ENCODE measurements around the gene IL1RL2. TPM values are rescaled to one million over a fixed set of nuclear protein-coding genes. Genes with fewer than 3 reads are reported as not detected.

Gene IL1RL2
- total and polyA plus RNA-seq, 2 experiments from 2014 or later, result 2.0 to 2.3 TPM

DNA sequence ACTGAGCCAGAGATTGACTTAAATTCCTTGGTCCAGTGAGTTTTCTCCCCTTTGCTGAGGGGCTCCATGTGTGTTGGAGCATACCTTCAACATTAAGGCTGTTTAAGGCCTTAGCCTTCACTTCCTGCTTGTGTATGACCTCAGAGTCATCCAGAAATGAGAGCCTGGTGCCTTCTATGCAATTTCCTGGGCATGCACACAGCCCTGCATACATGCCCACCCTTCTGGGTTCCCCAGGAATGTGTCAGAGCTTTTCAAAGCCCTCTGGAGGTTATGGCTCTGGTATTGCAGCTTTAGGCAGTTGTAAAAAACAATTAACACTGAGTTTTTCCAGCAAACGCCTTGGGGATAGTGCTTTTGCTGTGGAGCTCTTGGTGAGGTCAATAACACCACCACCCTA, 27.5 kb upstream of the IL1RL2 start:
- no peaks in the 10 kb centered on the region for H3K9me2 ChIP-seq (ENCODE audit: insufficient read depth)
- H3F3A ChIP-seq (ENCODE audit: insufficient read depth), result peaks cover 68% of the 10 kb centered on the region
- H3K4me2 ChIP-seq (ENCODE audit: unreplicated experiment), result no peak overlapping the region
- H4K20me1 ChIP-seq (ENCODE audit: insufficient read depth), result no peaks in the 10 kb centered on the region
- H3K27ac ChIP-seq, result peak overlapping the region; percentile 45
- no peak overlapping the region for H3K4me3 ChIP-seq
- peaks cover 100% of the 10 kb centered on the region for H3K79me2 ChIP-seq (ENCODE audit: insufficient read depth)
- in situ Hi-C loops (cut with MboI), result no loop called here
- no peak overlapping the region for H3K9ac ChIP-seq
- DNase-seq, result peak; percentile 61
- TF ChIP-seq EZH2phosphoT487 (IDR thresholded peaks at IDR 0.05; ENCODE audit: insufficient read depth, low read depth) (no peak), EZH2 (IDR thresholded peaks at IDR 0.05; ENCODE audit: insufficient read depth, poor library complexity, severe bottlenecking) (no peak)
- H3K9me3 ChIP-seq (ENCODE audit: low read depth), result no peaks in the 10 kb centered on the region
- H3K36me3 ChIP-seq (ENCODE audit: low read depth), result peaks cover 75% of the 10 kb centered on the region
- H3K27me3 ChIP-seq (replicated peaks; ENCODE audit: insufficient read depth), result no peaks in the 10 kb centered on the region
- WGBS, 2 experiments (ENCODE audit: low coverage in 1 of 2, low lambda C conversion rate in 2 of 2, missing lambda C conversion rate in 2 of 2), result 35 to 48% methylated on average over 1 of the region's 1 CpG
- no peak overlapping the region for H2AFZ ChIP-seq
- H3K4me1 ChIP-seq (ENCODE audit: insufficient read depth), result peaks cover 31% of the 10 kb centered on the region

DNA sequence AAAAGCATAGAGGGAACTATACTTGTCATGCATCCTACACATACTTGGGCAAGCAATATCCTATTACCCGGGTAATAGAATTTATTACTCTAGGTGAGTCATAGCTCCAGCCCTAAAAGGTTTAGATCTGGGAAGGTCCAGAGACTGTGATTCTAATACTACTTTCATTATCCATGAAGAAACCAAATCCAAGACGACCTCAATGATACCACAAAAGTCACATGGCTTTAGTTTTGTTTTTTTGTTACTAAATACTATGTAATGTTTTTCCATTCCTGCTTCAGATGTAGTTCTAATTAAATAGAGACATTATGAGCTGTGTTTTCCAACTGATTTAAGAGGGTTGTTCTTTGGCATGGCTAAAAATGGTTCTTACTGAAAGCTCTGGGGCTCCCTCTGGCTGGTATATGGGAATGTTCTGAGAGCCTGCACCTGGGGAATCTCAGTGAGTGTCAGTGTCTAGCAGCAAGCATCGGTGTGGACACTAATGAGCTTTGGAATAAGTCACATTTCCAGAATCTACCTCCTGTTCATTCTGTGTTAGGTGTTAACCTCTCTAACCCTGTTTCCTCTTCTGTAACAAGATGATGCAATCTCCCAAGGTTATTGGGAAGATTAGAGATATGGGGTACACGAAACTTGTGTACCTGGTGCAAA, 20.5 kb upstream of the IL1RL2 start:
- Histone ChIP-seq H3K36me3 (ENCODE audit: low read depth) (peaks cover 75% of the 10 kb centered on the region), H3K27me3 (replicated peaks; ENCODE audit: insufficient read depth) (no peaks in the 10 kb centered on the region), H3K9ac (peak overlapping the region; percentile 23), H3K4me1 (ENCODE audit: insufficient read depth) (peaks cover 38% of the 10 kb centered on the region), H3K79me2 (ENCODE audit: insufficient read depth) (peaks cover 82% of the 10 kb centered on the region), H4K20me1 (ENCODE audit: insufficient read depth) (no peaks in the 10 kb centered on the region), H3K27ac (peak overlapping the region; percentile 71), H3K9me3 (ENCODE audit: low read depth) (no peaks in the 10 kb centered on the region), H3K9me2 (ENCODE audit: insufficient read depth) (no peaks in the 10 kb centered on the region), H3F3A (ENCODE audit: insufficient read depth) (peaks cover 52% of the 10 kb centered on the region), H3K4me3 (0 out of 2 replicates have a peak overlapping the region, but pooled peaks have one; percentile 0), H2AFZ (no peak overlapping the region), H3K4me2 (ENCODE audit: unreplicated experiment) (peak overlapping the region; percentile 38)
- peak; percentile 86 for DNase-seq
- in situ Hi-C loops (cut with MboI), result no loop called here
- WGBS, 2 experiments (ENCODE audit: low coverage in 1 of 2, low lambda C conversion rate in 2 of 2, missing lambda C conversion rate in 2 of 2), result 26 to 29% methylated on average over 4 of the region's 4 CpGs
- TF ChIP-seq EZH2 (IDR thresholded peaks at IDR 0.05; ENCODE audit: insufficient read depth, poor library complexity, severe bottlenecking) (no peak), EZH2phosphoT487 (IDR thresholded peaks at IDR 0.05; ENCODE audit: insufficient read depth, low read depth) (no peak)

DNA sequence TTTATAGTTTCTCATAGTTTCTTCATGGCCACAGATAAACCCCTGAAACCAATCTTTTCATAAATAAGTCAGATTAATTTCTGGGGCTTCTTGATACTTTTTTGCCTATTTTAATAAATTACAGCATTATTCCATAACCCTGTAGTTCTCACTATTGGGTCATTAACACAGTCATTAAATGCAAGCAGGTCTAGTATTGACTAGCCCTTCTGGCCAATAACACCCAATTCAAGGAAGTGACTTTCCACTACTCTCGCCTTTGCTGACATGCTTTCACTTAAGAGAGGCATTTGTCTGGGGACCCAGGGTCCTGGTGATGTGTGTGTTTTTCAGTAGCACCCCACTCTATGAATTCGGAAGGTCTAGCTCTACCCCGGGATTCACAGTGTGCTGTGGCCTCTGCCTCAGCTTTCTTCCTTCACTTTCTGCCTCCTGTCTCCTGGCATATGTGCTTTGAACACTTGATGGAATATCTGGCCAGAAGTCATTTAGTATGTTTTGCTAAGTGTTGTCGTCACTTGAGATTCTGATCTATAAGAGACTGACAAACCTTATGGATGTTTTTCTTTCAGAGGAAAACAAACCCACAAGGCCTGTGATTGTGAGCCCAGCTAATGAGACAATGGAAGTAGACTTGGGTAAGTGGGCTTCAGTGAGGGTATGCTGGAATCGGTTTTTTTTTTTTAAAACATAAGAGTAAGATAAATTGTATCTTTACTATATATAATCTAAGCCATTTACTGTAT, 18.6 kb upstream of the IL1RL2 start:
- Histone ChIP-seq H3K4me1 (ENCODE audit: insufficient read depth) (peaks cover 32% of the 10 kb centered on the region), H3K9me3 (ENCODE audit: low read depth) (no peaks in the 10 kb centered on the region), H3K9me2 (ENCODE audit: insufficient read depth) (no peaks in the 10 kb centered on the region), H3K4me2 (ENCODE audit: unreplicated experiment) (no peak overlapping the region), H3K79me2 (ENCODE audit: insufficient read depth) (peaks cover 67% of the 10 kb centered on the region), H2AFZ (no peak overlapping the region), H3K27me3 (replicated peaks; ENCODE audit: insufficient read depth) (no peaks in the 10 kb centered on the region), H3K4me3 (no peak overlapping the region), H3K27ac (no peak overlapping the region), H3F3A (ENCODE audit: insufficient read depth) (peaks cover 54% of the 10 kb centered on the region), H3K36me3 (ENCODE audit: low read depth) (peaks cover 87% of the 10 kb centered on the region), H3K9ac (no peak overlapping the region), H4K20me1 (ENCODE audit: insufficient read depth) (no peaks in the 10 kb centered on the region)
- in situ Hi-C loops (cut with MboI), result no loop called here
- 87 to 89% methylated on average over 5 of the region's 5 CpGs for WGBS, 2 experiments (ENCODE audit: low coverage in 1 of 2, low lambda C conversion rate in 2 of 2, missing lambda C conversion rate in 2 of 2)
- TF ChIP-seq EZH2phosphoT487 (IDR thresholded peaks at IDR 0.05; ENCODE audit: insufficient read depth, low read depth) (no peak), EZH2 (IDR thresholded peaks at IDR 0.05; ENCODE audit: insufficient read depth, poor library complexity, severe bottlenecking) (no peak)
- DNase-seq, result no peak

DNA sequence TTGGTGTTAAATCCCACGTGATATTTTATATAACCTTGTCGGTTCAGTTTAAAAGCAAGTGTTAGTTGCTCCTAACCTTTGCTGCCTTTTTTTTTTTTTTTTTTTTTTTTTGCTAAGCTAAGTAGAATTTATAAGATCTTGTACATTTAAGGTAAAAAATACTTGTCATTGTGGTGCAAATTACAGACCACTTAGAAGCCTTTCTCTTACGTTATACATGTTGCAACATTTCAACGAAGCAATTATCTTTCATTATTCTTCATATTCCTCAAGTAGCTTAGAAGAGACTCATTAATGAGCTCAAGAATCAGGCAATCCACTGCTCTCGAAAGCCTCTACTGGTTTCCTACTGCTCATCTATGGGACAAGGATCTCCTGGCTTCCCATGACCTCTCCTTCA, 14.9 kb upstream of the IL1RL2 start:
- Histone ChIP-seq H3K4me1 (ENCODE audit: insufficient read depth) (no peaks in the 10 kb centered on the region), H4K20me1 (ENCODE audit: insufficient read depth) (no peaks in the 10 kb centered on the region), H3K9me3 (ENCODE audit: low read depth) (no peaks in the 10 kb centered on the region), H3K27ac (no peak overlapping the region), H3K79me2 (ENCODE audit: insufficient read depth) (peaks cover 43% of the 10 kb centered on the region), H3K27me3 (replicated peaks; ENCODE audit: insufficient read depth) (no peaks in the 10 kb centered on the region), H3K4me3 (no peak overlapping the region), H3K36me3 (ENCODE audit: low read depth) (peaks cover 93% of the 10 kb centered on the region), H2AFZ (no peak overlapping the region), H3K4me2 (ENCODE audit: unreplicated experiment) (no peak overlapping the region), H3K9me2 (ENCODE audit: insufficient read depth) (no peaks in the 10 kb centered on the region), H3F3A (ENCODE audit: insufficient read depth) (peaks cover 44% of the 10 kb centered on the region), H3K9ac (no peak overlapping the region)
- in situ Hi-C loops (cut with MboI), result no loop called here
- DNase-seq, result no peak
- 84 to 93% methylated on average over 5 of the region's 5 CpGs for WGBS, 2 experiments (ENCODE audit: low coverage in 1 of 2, low lambda C conversion rate in 2 of 2, missing lambda C conversion rate in 2 of 2)
- TF ChIP-seq EZH2phosphoT487 (IDR thresholded peaks at IDR 0.05; ENCODE audit: insufficient read depth, low read depth) (no peak), EZH2 (IDR thresholded peaks at IDR 0.05; ENCODE audit: insufficient read depth, poor library complexity, severe bottlenecking) (no peak)

Measured in GM23248 (cell line).